Endothelial cell of umbilical vein (primary cell): ENCODE measurements around the gene SLC44A1. TPM values are rescaled to one million over a fixed set of nuclear protein-coding genes. Genes with fewer than 3 reads are reported as not detected.

Experiments used
- BruUV-seq: library from RNA; stranded (reverse); fragments of 400-500 nt; replicated peaks from 2 replicates; lab custom pipeline; 2021; lab: Mats Ljungman, UMichigan
- CTCF ChIA-PET: fragments of 300-600, 350-600 bp; sonication (Branson Sonifier 250); formaldehyde crosslinking; loops from one replicate; lab custom pipeline; 2021; ENCODE audit warnings: antibody characterized with exemption, inconsistent platforms; lab: Charles Lee
- POLR2A ChIA-PET: fragments of 300-600, 350-600 bp; sonication (Branson Sonifier 250); formaldehyde crosslinking; loops from one replicate; lab custom pipeline; 2021; ENCODE audit warnings: antibody characterized with exemption, inconsistent platforms; lab: Charles Lee
- DNase-seq: peaks from one replicate; pipeline ENCODE4 v3.0.0-alpha.2; 2011; ENCODE audit warnings: low read depth, low spot score
- FAIRE-seq: peaks from 2 replicates; lab custom pipeline; 2011; peaks lifted over from hg19 to GRCh38; lab: Jason Lieb, UNC
- H2AFZ ChIP-seq: 2 replicates; pipeline ENCODE4 v1.6.0; 2012; ENCODE audit warnings: low read depth, low read length, control low read depth, inconsistent platforms
- H3K27ac ChIP-seq: 2 replicates; pipeline ENCODE4 v1.5.1; 2011; ENCODE audit warnings: low read depth, mild to moderate bottlenecking, control low read depth, low read length, moderate library complexity; ENCODE audit not compliant: insufficient read depth
- H3K27me3 ChIP-seq, 2 experiments: 2 replicates each; pipeline versions ENCODE4 v1.6.0 to v1.6.1; 2011; ENCODE audit warnings: low read length in 2 of 2, mixed read lengths in 1 of 2; ENCODE audit not compliant: control insufficient read depth in 2 of 2, insufficient read depth in 2 of 2
- H3K36me3 ChIP-seq, 2 experiments: 2 replicates in 1 of 2; 3 replicates in 1 of 2; pipeline ENCODE4 v1.5.1; 2011; ENCODE audit warnings: low read length in 2 of 2, mild to moderate bottlenecking in 1 of 2, moderate library complexity in 1 of 2; ENCODE audit not compliant: control insufficient read depth in 2 of 2, insufficient read depth in 2 of 2; ENCODE audit errors: extremely low read depth in 1 of 2
- H3K4me1 ChIP-seq: 3 replicates; pipeline ENCODE4 v1.5.1; 2011; ENCODE audit warnings: mild to moderate bottlenecking, low read length; ENCODE audit not compliant: control insufficient read depth, insufficient read depth; ENCODE audit errors: extremely low read depth
- H3K4me2 ChIP-seq: 2 replicates; pipeline ENCODE4 v1.6.1; 2011; ENCODE audit warnings: low read length, control low read depth, mixed read lengths; ENCODE audit not compliant: insufficient read depth
- H3K4me3 ChIP-seq, 3 experiments: fragments of 200-600 bp in 1 of 3; sonication (generic), shearing (Covaris generic) in 1 of 3; replicated peaks in 1 of 3; 2 replicates each; pipeline ENCODE4 v1.5.1; 2011 to 2016; ENCODE audit warnings: control low read depth in 3 of 3, low read length in 3 of 3, mild to moderate bottlenecking in 2 of 3, inconsistent platforms in 1 of 3, low read depth in 1 of 3, moderate library complexity in 1 of 3; ENCODE audit not compliant: insufficient read depth in 1 of 3
- H3K79me2 ChIP-seq: 2 replicates; pipeline ENCODE4 v1.6.0; 2012; ENCODE audit warnings: low read length, inconsistent platforms; ENCODE audit not compliant: control insufficient read depth, insufficient read depth
- H3K9ac ChIP-seq: replicated peaks from 2 replicates; pipeline ENCODE3; 2011; ENCODE audit warnings: low read length, control low read depth; ENCODE audit not compliant: insufficient read depth; ENCODE audit errors: extremely low read depth
- H3K9me1 ChIP-seq: replicated peaks from 3 replicates; pipeline ENCODE4 v1.6.0; 2011; ENCODE audit warnings: mild to moderate bottlenecking, low read length; ENCODE audit not compliant: control insufficient read depth, insufficient read depth; ENCODE audit errors: extremely low read depth
- H3K9me3 ChIP-seq: replicated peaks from 2 replicates; pipeline ENCODE4 v1.5.1; 2012; ENCODE audit warnings: low read length, inconsistent platforms; ENCODE audit not compliant: control insufficient read depth, insufficient read depth
- H4K20me1 ChIP-seq: replicated peaks from 2 replicates; pipeline ENCODE3; 2011; ENCODE audit warnings: mild to moderate bottlenecking, low read length; ENCODE audit not compliant: control insufficient read depth, insufficient read depth; ENCODE audit errors: extremely low read depth
- CTCF ChIP-seq, 2 donors: IDR thresholded peaks; 1 replicate in 1 of 2; 2 replicates in 1 of 2; pipeline ENCODE4 v1.5.1; 2011; ENCODE audit warnings: low read length in 2 of 2, mild to moderate bottlenecking in 2 of 2, moderate library complexity in 2 of 2, control low read depth in 1 of 2, inconsistent platforms in 1 of 2, low read depth in 1 of 2; ENCODE audit not compliant: insufficient read depth in 1 of 2; ENCODE audit errors: extremely low read depth in 1 of 2
- EZH2 ChIP-seq: IDR thresholded peaks from 2 replicates; pipeline ENCODE4 v1.6.1; 2012; ENCODE audit warnings: borderline replicate concordance, low read depth, mild to moderate bottlenecking, moderate library complexity, low read length, inconsistent platforms; ENCODE audit not compliant: severe bottlenecking
- FOS ChIP-seq: IDR thresholded peaks from 2 replicates; pipeline ENCODE4 v1.6.1; 2011; ENCODE audit warnings: mild to moderate bottlenecking, low read length, moderate library complexity, borderline replicate concordance; ENCODE audit not compliant: insufficient read depth
- GATA2 ChIP-seq: IDR thresholded peaks from 2 replicates; pipeline ENCODE4 v1.7.0; 2011; ENCODE audit warnings: low read depth, mild to moderate bottlenecking, moderate library complexity, mixed read lengths, low read length; ENCODE audit not compliant: insufficient read length, insufficient read depth
- JUN ChIP-seq: IDR thresholded peaks from 2 replicates; pipeline ENCODE4 v1.6.1; 2011; ENCODE audit warnings: borderline replicate concordance, low read depth; ENCODE audit not compliant: insufficient read length, insufficient read depth
- MAX ChIP-seq: IDR thresholded peaks from 2 replicates; pipeline ENCODE4 v1.6.1; 2011; ENCODE audit not compliant: insufficient read depth, insufficient read length
- MYC ChIP-seq: IDR thresholded peaks from one replicate; pipeline ENCODE4 v1.6.1; 2011; ENCODE audit warnings: mild to moderate bottlenecking, low read depth, low read length
- POLR2A ChIP-seq: IDR thresholded peaks from 2 replicates; pipeline ENCODE4 v1.6.1; 2012; ENCODE audit warnings: low read depth, mild to moderate bottlenecking, control low read depth, low read length
- POLR2AphosphoS5 ChIP-seq: IDR thresholded peaks from 2 replicates; pipeline ENCODE4 v1.6.1; 2012; ENCODE audit warnings: low read depth, mild to moderate bottlenecking, control low read depth, low read length, moderate library complexity; ENCODE audit not compliant: insufficient read depth
- dilution Hi-C: fragments of 300-500 bp; cut with MboI; formaldehyde crosslinking; loops from one replicate; pipeline ENCODE4 v1.15.0; 2019; ENCODE audit warnings: low sequenced_read_pairs; ENCODE audit not compliant: extremely low pct_ligation_motif_present
- intact Hi-C: fragments of 100-400 bp; cut with micrococcal nuclease; formaldehyde crosslinking; loops from one replicate; pipeline ENCODE4 v1.10.0; 2022
- polyA plus RNA-seq, 4 experiments: library from polyadenylated mRNA; depleted of rRNA in 3 of 4; stranded (reverse) in 3 of 4; unstranded in 1 of 4; fragments of >200 nt; gene quantifications; 2 replicates each; pipeline versions ENCODE4 v1.2.1 to v1.2.3, GENCODE V29; 2011 to 2012; ENCODE audit warnings: missing spikeins in 1 of 4
- total RNA-seq: library from RNA; stranded (reverse); gene quantifications from 2 replicates; pipeline ENCODE4 v1.2.3, GENCODE V29; 2021

The SLC44A1 gene
- total and polyA plus RNA-seq, 2 donors (not counting 3 experiments of a cell fraction or from before 2014, with no cell fraction given), result 16.1 to 37.7 TPM

GRCh38 chr9:105296877-105297287 lies 52.4 kb downstream of the SLC44A1 start:
- peak overlapping the region; percentile 96 for H3K27ac ChIP-seq
- peaks cover 45% of the 10 kb centered on the region for H3K4me1 ChIP-seq
- H3K79me2 ChIP-seq, result peaks cover 6% of the 10 kb centered on the region
- no peaks in the 10 kb centered on the region for H3K9me3 ChIP-seq
- H3K27me3 ChIP-seq, result no peaks in the 10 kb centered on the region
- peak overlapping the region; percentile 52 for H3K4me2 ChIP-seq
- no TSS peak for BruUV-seq
- TF ChIP-seq POLR2A, result no peak
- no peak for TF ChIP-seq MAX
- peak; percentile 24 for TF ChIP-seq JUN
- no peak for TF ChIP-seq FOS
- peak; percentile 21 for FAIRE-seq
- intact Hi-C loops (loop anchor here (5.0 kb wide), 1 partner anchor 425 kb away; no protein-coding TSS in a partner anchor), dilution Hi-C loops (no loop called here)
- no peaks in the 10 kb centered on the region for H3K36me3 ChIP-seq
- H3K9ac ChIP-seq, result peak overlapping the region; percentile 28
- H2AFZ ChIP-seq, result peak overlapping the region; percentile 6
- ChIA-PET POLR2A (interaction anchor here (1.6 kb wide), 1 partner anchor 52 kb away, joined by 5 read pairs; the partner anchor contains the start of gene SLC44A1), CTCF (interaction anchor here (1.2 to 1.6 kb wide), 3 partner anchors 12 to 434 kb away, joined by 3 to 6 read pairs (median 5); no protein-coding TSS in a partner anchor)
- peak; percentile 83 for DNase-seq
- H3K4me3 ChIP-seq, result no peak overlapping the region
- no peaks in the 10 kb centered on the region for H4K20me1 ChIP-seq
- no peaks in the 10 kb centered on the region for H3K9me1 ChIP-seq

GRCh38 chr9:105297442-105298075 lies 53.1 kb downstream of the SLC44A1 start:
- dilution Hi-C loops, result no loop called here
- Histone ChIP-seq H3K4me1 (peaks cover 45% of the 10 kb centered on the region), H3K79me2 (peaks cover 6% of the 10 kb centered on the region), H3K27ac (peak overlapping the region; percentile 96), H2AFZ (no peak overlapping the region), H3K4me2 (no peak overlapping the region), H3K9me3 (no peaks in the 10 kb centered on the region), H3K9me1 (no peaks in the 10 kb centered on the region), H3K9ac (peak overlapping the region; percentile 28), H3K27me3 (no peaks in the 10 kb centered on the region), H3K36me3 (no peaks in the 10 kb centered on the region), H3K4me3 (no peak overlapping the region), H4K20me1 (no peaks in the 10 kb centered on the region)
- no TSS peak for BruUV-seq
- TF ChIP-seq MYC (no peak), FOS (no peak), POLR2AphosphoS5 (no peak), CTCF (IDR thresholded peaks at IDR 0.05; ENCODE audit: extremely low read depth in 1 of 2, insufficient read depth in 1 of 2, low read depth in 1 of 2, low read length in 2 of 2) (no peak), MAX (no peak), JUN (no peak), EZH2 (no peak), GATA2 (no peak), POLR2A (no peak)
- FAIRE-seq (no peak), DNase-seq (no peak)
- intact Hi-C loops, result loop anchor here (2.0 to 5.0 kb wide), 2 partner anchors 371 to 425 kb away; no protein-coding TSS in a partner anchor
- ChIA-PET POLR2A (interaction anchor here (1.6 kb wide), 1 partner anchor 53 kb away, joined by 5 read pairs; the partner anchor contains the start of gene SLC44A1), CTCF (interaction anchor here (1.2 to 1.6 kb wide), 3 partner anchors 12 to 435 kb away, joined by 3 to 6 read pairs (median 5); no protein-coding TSS in a partner anchor)
